Activated CD4-positive, alpha-beta memory T cell treated with anti-CD3 and anti-CD28 coated beads for 36 hours (primary cell): ENCODE results near the gene CTNND2. TPM values are rescaled to one million over a fixed set of nuclear protein-coding genes. Genes with fewer than 3 reads are reported as not detected.

Source experiments
- CTCF ChIA-PET: fragments of 350-600 bp; sonication (Branson Sonifier 250); formaldehyde crosslinking; loops from one replicate; lab custom pipeline; 2021; ENCODE audit warnings: antibody characterized with exemption, inconsistent platforms; lab: Charles Lee
- POLR2A ChIA-PET: fragments of 350-600 bp; sonication (Branson Sonifier 250); formaldehyde crosslinking; loops from one replicate; lab custom pipeline; 2021; ENCODE audit warnings: antibody characterized with exemption; lab: Charles Lee
- DNase-seq: peaks from one replicate; pipeline ENCODE4 v3.0.0-alpha.2; 2020
- H3K27ac Mint-ChIP-seq: one replicate; pipeline ENCODE4 v1.8.0; 2021; ENCODE audit warnings: mixed read lengths
- H3K27me3 Mint-ChIP-seq: one replicate; pipeline ENCODE4 v1.8.0; 2021; ENCODE audit warnings: mixed read lengths
- H3K36me3 Mint-ChIP-seq: one replicate; pipeline ENCODE4 v1.8.0; 2021; ENCODE audit warnings: mixed read lengths
- H3K4me1 Mint-ChIP-seq: one replicate; pipeline ENCODE4 v1.8.0; 2021; ENCODE audit warnings: low read depth, mixed read lengths
- H3K4me3 Mint-ChIP-seq: one replicate; pipeline ENCODE4 v1.8.0; 2021; ENCODE audit warnings: mild to moderate bottlenecking, mixed read lengths
- H3K9me3 Mint-ChIP-seq: one replicate; pipeline ENCODE4 v1.8.0; 2021; ENCODE audit warnings: mixed read lengths
- intact Hi-C: fragments of 100-400 bp; cut with micrococcal nuclease; formaldehyde crosslinking; loops from one replicate; pipeline ENCODE4 v1.15.1; 2023
- total RNA-seq, 2 experiments: library from RNA; stranded (reverse); gene quantifications; one replicate each; pipeline ENCODE4 v1.2.3, GENCODE V29; 2021

The CTNND2 gene
- total RNA-seq, 2 experiments from 2014 or later = not detected

- H3K4me3 Mint-ChIP-seq = no peak overlapping the region
- intact Hi-C loops = no loop called here
These were observed 1.1 kb downstream of the CTNND2 start for GRCh38 chr5:11903121-11903613.

GRCh38 chr5:11902201-11902619 is 2.0 kb downstream of the CTNND2 start:
- Mint-ChIP-seq H3K36me3 (no peaks in the 10 kb centered on the region), H3K27ac (no peak overlapping the region), H3K4me1 (peaks cover 8% of the 10 kb centered on the region), H3K27me3 (peaks cover 34% of the 10 kb centered on the region), H3K4me3 (no peak overlapping the region), H3K9me3 (peaks cover 1% of the 10 kb centered on the region)
- intact Hi-C loops = no loop called here
- no peak for DNase-seq
- ChIA-PET POLR2A (no interaction called here), CTCF (no interaction called here)

More at GRCh38 chr5:11903121-11903613, 1.1 kb downstream of the CTNND2 start:
- DNase-seq = no peak
- H3K9me3 Mint-ChIP-seq = no peaks in the 10 kb centered on the region
- H3K36me3 Mint-ChIP-seq = no peaks in the 10 kb centered on the region
- ChIA-PET CTCF (no interaction called here), POLR2A (no interaction called here)
- H3K27me3 Mint-ChIP-seq = peaks cover 34% of the 10 kb centered on the region
- H3K27ac Mint-ChIP-seq = no peak overlapping the region
- peaks cover 8% of the 10 kb centered on the region for H3K4me1 Mint-ChIP-seq

- H3K4me3 Mint-ChIP-seq = no peak overlapping the region
- H3K27ac Mint-ChIP-seq = no peak overlapping the region
- intact Hi-C loops = no loop called here
- CTCF ChIA-PET = no interaction called here
- POLR2A ChIA-PET = no interaction called here
- H3K4me1 Mint-ChIP-seq = peaks cover 4% of the 10 kb centered on the region
- DNase-seq = no peak
- H3K27me3 Mint-ChIP-seq = peaks cover 19% of the 10 kb centered on the region
- H3K36me3 Mint-ChIP-seq = no peaks in the 10 kb centered on the region
- H3K9me3 Mint-ChIP-seq = peaks cover 8% of the 10 kb centered on the region
These were observed 5.5 kb downstream of the CTNND2 start for GRCh38 chr5:11898787-11899186.

GRCh38 chr5:11897781-11898180 is 6.5 kb downstream of the CTNND2 start:
- ChIA-PET POLR2A (no interaction called here), CTCF (no interaction called here)
- DNase-seq = no peak
- Mint-ChIP-seq H3K36me3 (no peaks in the 10 kb centered on the region), H3K4me1 (peaks cover under 1% of the 10 kb centered on the region), H3K27ac (no peak overlapping the region), H3K27me3 (peaks cover 13% of the 10 kb centered on the region), H3K4me3 (no peak overlapping the region), H3K9me3 (peaks cover 8% of the 10 kb centered on the region)
- intact Hi-C loops = no loop called here

GRCh38 chr5:11894992-11895391 is 9.3 kb downstream of the CTNND2 start:
- Mint-ChIP-seq H3K27ac (no peak overlapping the region), H3K9me3 (peaks cover 8% of the 10 kb centered on the region), H3K27me3 (no peaks in the 10 kb centered on the region), H3K4me3 (no peak overlapping the region), H3K4me1 (no peaks in the 10 kb centered on the region), H3K36me3 (no peaks in the 10 kb centered on the region)
- ChIA-PET POLR2A (no interaction called here), CTCF (no interaction called here)
- no peak for DNase-seq
- intact Hi-C loops = no loop called here

- ChIA-PET POLR2A (no interaction called here), CTCF (no interaction called here)
- Mint-ChIP-seq H3K27ac (no peak overlapping the region), H3K4me3 (no peak overlapping the region), H3K27me3 (no peaks in the 10 kb centered on the region), H3K4me1 (no peaks in the 10 kb centered on the region), H3K36me3 (no peaks in the 10 kb centered on the region), H3K9me3 (peaks cover 8% of the 10 kb centered on the region)
- intact Hi-C loops = no loop called here
- DNase-seq = no peak
These were observed 11.4 kb downstream of the CTNND2 start for GRCh38 chr5:11892832-11893231.

GRCh38 chr5:11890777-11891176 is 13.5 kb downstream of the CTNND2 start:
- POLR2A ChIA-PET = no interaction called here
- H3K4me1 Mint-ChIP-seq = no peaks in the 10 kb centered on the region
- H3K9me3 Mint-ChIP-seq = peaks cover 2% of the 10 kb centered on the region
- intact Hi-C loops = no loop called here
- no peaks in the 10 kb centered on the region for H3K36me3 Mint-ChIP-seq
- no peaks in the 10 kb centered on the region for H3K27me3 Mint-ChIP-seq
- H3K4me3 Mint-ChIP-seq = no peak overlapping the region
- CTCF ChIA-PET = no interaction called here
- no peak overlapping the region for H3K27ac Mint-ChIP-seq
- DNase-seq = no peak

GRCh38 chr5:11888221-11888620 is 16.0 kb downstream of the CTNND2 start:
- no peaks in the 10 kb centered on the region for H3K9me3 Mint-ChIP-seq
- CTCF ChIA-PET = no interaction called here
- no peaks in the 10 kb centered on the region for H3K4me1 Mint-ChIP-seq
- POLR2A ChIA-PET = no interaction called here
- no peaks in the 10 kb centered on the region for H3K36me3 Mint-ChIP-seq
- H3K27ac Mint-ChIP-seq = no peak overlapping the region
- no peaks in the 10 kb centered on the region for H3K27me3 Mint-ChIP-seq
- no peak for DNase-seq
- intact Hi-C loops = no loop called here
- H3K4me3 Mint-ChIP-seq = no peak overlapping the region

- intact Hi-C loops = no loop called here
- H3K9me3 Mint-ChIP-seq = no peaks in the 10 kb centered on the region
- POLR2A ChIA-PET = no interaction called here
- no peak for DNase-seq
- CTCF ChIA-PET = no interaction called here
- no peaks in the 10 kb centered on the region for H3K27me3 Mint-ChIP-seq
- H3K36me3 Mint-ChIP-seq = no peaks in the 10 kb centered on the region
- no peak overlapping the region for H3K27ac Mint-ChIP-seq
- no peak overlapping the region for H3K4me3 Mint-ChIP-seq
- no peaks in the 10 kb centered on the region for H3K4me1 Mint-ChIP-seq
These were observed 25.4 kb downstream of the CTNND2 start for GRCh38 chr5:11878814-11879213.

- no peak for DNase-seq
- intact Hi-C loops = no loop called here
- POLR2A ChIA-PET = no interaction called here
- no peak overlapping the region for H3K27ac Mint-ChIP-seq
- peaks cover 5% of the 10 kb centered on the region for H3K9me3 Mint-ChIP-seq
- no peaks in the 10 kb centered on the region for H3K4me1 Mint-ChIP-seq
- CTCF ChIA-PET = no interaction called here
- H3K36me3 Mint-ChIP-seq = no peaks in the 10 kb centered on the region
- H3K27me3 Mint-ChIP-seq = no peaks in the 10 kb centered on the region
- no peak overlapping the region for H3K4me3 Mint-ChIP-seq
These were observed 30.7 kb downstream of the CTNND2 start for GRCh38 chr5:11873587-11873986.

GRCh38 chr5:11869203-11869602 is 35.0 kb downstream of the CTNND2 start:
- intact Hi-C loops = no loop called here
- ChIA-PET POLR2A (no interaction called here), CTCF (no interaction called here)
- Mint-ChIP-seq H3K4me3 (no peak overlapping the region), H3K9me3 (peaks cover 7% of the 10 kb centered on the region), H3K27ac (no peak overlapping the region), H3K4me1 (no peaks in the 10 kb centered on the region), H3K36me3 (no peaks in the 10 kb centered on the region), H3K27me3 (no peaks in the 10 kb centered on the region)
- DNase-seq = no peak

- CTCF ChIA-PET = no interaction called here
- no peaks in the 10 kb centered on the region for H3K4me1 Mint-ChIP-seq
- no peak overlapping the region for H3K27ac Mint-ChIP-seq
- H3K4me3 Mint-ChIP-seq = no peak overlapping the region
- peaks cover 7% of the 10 kb centered on the region for H3K9me3 Mint-ChIP-seq
- POLR2A ChIA-PET = no interaction called here
- DNase-seq = no peak
- H3K36me3 Mint-ChIP-seq = no peaks in the 10 kb centered on the region
- intact Hi-C loops = no loop called here
- H3K27me3 Mint-ChIP-seq = no peaks in the 10 kb centered on the region
These were observed 40.3 kb downstream of the CTNND2 start for GRCh38 chr5:11863911-11864310.

GRCh38 chr5:11857391-11857790 is 46.9 kb downstream of the CTNND2 start:
- no peak for DNase-seq
- intact Hi-C loops = no loop called here
- ChIA-PET POLR2A (no interaction called here), CTCF (no interaction called here)
- Mint-ChIP-seq H3K4me3 (no peak overlapping the region), H3K9me3 (peaks cover 5% of the 10 kb centered on the region), H3K4me1 (no peaks in the 10 kb centered on the region), H3K36me3 (no peaks in the 10 kb centered on the region), H3K27ac (no peak overlapping the region), H3K27me3 (no peaks in the 10 kb centered on the region)
